GOT3 (cell line): ENCODE measurements around the gene CYP4F2.
"Not testable (repeated sequence)": the region's sequence is repeated elsewhere in the genome, so short reads cannot be mapped to it uniquely, and the experiment has no call there.

Experiments used
- DNase-seq: peaks from one replicate; lab custom pipeline; 2025; ENCODE audit warnings: mixed read lengths; lab: John Stamatoyannopoulos, UW

Gene CYP4F2

DNA sequence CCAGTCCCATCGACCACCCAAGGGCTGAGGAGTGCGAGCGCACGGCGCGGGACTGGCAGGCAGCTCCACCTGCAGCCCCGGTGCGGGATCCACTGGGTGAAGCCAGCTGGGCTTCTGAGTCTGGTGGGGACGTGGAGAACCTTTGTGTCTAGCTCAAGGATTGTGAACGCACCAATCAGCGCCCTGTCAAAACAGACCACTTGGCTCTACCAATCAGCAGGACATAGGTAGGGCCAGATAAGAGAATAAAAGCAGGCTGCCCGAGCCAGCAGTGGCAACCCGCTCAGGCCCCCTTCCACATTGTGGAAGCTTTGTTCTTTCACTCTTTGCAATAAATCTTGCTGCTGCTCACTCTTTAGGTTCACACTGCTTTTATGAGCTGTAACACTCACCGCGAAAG is 2.2 kb upstream of the CYP4F2 start:
- not testable (repeated sequence) for DNase-seq

DNA sequence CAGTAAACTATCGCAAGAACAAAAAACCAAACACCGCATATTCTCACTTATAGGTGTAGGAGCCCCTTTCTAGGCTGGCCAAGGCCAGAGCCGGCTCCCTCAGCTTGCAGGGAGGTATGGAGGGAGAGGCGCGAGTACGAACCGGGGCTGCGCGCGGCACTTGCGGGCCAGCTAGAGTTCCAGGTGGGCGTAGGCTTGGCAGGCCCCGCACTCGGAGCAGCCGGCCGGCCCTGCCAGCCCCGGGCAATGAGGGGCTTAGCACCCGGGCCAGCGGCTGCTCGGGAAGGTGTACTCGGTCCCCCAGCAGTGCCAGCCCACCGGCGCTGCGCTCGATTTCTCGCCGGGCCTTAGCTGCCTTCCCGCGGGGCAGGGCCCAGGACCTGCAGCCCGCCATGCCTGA is 1.7 kb upstream of the CYP4F2 start:
- DNase-seq, result not testable (repeated sequence)

DNA sequence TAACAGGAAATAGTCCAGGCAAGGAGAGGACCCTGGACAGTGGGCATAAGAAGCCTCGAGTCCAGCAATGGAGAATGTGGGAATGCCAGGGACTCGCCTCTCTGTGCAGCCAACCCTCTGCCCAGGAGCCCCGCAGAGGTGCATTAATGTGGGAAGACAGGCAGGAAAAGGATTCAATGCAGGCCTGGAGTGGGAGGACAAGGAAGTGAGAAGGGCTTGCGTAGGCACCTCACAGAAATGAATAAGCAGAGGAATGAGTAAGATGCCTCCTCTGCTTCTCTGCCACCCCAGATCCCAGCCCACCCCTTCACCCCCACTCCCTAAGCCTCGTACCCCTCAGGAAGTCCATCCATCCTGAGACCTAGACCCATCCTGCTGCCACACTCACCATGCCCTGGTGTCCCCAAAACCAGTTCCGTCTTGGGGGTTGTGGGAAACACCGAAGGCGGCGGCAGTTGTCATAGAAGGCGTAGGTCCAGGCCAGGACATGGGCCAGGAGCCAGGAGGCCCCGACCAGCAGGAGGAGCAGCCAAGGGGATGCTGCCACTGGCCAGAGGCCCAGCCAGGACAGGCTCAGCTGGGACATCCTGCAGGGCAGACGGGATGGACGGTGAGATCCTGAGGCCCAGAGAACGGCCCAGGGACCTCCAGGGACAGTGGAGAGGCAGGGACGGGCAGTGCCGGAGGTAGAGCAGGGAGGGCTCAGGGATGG is 692 bp downstream of the CYP4F2 start:
- no peak for DNase-seq

DNA sequence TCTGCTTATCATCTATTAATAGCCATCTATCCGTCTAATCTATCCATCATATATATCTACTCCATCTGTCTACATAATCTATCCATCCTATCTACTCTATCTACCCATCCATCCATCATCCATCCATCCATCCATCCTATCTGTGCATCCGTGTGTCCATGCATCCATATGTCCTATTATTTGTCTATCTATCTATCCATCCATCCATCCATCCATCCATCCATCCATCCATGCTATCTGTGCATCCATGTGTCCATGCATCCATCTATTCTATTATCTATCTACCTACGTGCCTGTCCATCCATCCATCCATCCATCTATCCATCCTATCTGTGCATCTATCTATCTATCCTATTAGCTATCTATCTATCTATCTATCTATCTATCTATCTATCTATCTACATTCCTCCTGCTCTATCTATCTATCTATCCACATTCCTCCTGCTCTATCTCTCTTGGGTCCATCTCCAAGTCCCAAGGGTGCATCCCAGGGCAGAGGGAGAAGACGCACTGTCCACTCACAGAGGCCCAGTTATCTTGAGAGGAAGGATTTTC is 1.9 kb downstream of the CYP4F2 start:
- DNase-seq, result no peak

DNA sequence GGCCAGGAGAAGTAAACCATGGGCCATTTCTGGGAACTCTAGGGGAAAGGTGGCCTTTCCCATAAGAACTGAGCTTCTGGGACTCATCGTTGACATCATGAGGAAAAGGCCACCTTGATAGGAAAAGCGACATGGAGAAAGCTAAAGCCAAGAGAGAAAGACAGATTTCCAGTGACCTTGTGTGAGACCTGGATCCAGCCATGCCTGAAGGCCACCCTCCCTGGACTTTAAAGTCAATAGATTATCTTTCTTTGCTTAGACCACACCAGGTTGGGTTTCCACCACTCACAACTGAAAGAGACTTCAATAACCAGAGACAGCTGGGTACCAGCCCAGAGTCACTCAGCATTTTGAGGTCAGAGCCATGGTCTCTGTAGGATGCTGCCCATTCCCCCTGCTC is 3.5 kb downstream of the CYP4F2 start:
- DNase-seq, result no peak

DNA sequence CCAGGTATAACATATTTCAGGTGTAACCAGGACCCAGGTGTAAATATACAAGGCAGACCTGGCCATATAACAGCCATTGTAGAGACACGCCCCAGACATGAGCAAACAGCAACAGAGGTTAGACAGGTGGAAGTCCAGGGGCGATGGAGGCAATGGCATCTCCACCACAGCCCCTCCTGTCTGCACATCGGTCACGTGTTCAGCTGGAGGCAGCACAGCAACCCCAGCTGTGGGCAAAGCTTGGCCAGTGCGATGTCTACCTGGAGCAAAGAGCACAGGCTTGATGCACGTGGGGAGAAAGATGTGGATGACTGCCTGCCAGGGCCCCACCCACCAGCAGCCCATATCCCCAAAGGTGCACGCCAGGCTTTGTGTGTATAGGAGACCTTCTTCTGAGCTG is 4.4 kb downstream of the CYP4F2 start:
- no peak for DNase-seq

DNA sequence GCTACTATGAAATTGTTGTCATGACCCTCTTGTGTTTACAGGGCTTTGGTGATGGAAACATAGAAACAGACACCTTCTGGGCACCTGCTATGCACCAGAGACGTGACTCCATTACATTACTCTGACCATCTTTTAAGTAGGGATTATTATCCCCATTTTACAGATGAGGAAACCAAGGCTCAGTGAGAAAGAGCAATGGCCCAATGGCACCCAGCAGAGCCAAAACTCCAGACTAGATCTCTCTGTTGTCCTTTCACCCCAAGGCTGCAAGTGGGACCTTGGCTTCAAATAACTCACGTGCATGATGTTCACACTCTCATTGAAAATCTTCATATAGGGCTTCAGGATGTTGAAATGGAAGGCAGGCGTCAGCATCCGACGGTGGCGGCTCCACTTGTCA is 5.9 kb downstream of the CYP4F2 start:
- DNase-seq, result no peak

DNA sequence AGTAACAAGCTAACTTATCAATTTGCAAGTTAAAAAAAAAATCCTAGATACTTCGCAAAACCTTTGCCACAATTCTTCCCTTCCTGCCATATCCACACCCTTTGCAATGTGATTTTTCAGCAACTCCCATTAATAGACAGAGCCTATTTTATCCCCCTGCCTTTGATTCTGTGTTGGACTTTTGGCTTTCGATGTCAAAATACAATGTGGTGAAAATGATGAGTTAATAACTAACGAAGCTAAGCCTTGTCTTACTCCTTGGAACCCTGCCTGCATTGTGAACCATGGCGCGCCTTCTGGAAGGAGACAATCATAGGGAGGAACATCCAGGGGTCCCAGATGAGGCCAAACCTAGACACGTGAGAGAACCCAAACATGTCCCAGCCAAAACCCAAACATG is 6.4 kb downstream of the CYP4F2 start:
- DNase-seq, result no peak

DNA sequence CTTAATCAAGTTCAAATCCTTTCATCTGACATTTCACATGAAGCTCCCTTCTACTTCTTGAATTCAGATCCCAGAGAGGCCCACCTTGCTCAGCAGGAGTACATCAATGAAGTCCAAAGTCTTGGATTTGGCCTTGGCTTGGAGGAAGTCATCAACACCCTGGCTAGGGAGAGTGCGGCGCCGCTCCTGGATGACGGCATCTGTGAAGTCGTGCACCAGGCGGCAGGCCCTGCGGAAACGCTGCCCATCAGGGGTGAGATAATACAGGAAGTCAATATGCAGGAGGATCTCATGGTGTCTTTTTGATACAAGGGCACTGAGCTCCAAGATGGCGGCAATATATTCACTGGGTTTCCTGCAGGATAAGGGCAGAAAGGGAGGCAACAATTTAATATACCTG is 8.5 kb downstream of the CYP4F2 start:
- not testable (repeated sequence) for DNase-seq

DNA sequence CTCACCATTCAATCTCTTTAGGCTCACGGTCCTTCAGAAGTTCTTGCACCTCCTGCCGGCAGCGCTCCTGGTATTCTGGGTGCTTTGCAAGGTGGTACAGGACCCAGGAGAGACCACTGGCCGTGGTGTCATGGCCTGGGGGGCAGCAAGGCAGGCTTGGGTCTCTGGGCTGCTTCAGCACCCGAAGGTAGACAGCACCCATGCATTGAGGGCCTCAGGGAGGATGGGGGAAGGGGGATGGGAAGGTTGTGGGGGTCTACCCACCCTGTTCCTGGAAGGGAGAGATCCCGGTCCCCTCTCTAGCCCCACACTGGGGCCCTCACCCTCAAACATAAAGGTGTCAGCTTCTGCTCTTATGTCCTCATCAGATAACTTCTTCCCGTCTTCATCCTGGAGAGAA is 12.0 kb downstream of the CYP4F2 start:
- DNase-seq, result no peak

DNA sequence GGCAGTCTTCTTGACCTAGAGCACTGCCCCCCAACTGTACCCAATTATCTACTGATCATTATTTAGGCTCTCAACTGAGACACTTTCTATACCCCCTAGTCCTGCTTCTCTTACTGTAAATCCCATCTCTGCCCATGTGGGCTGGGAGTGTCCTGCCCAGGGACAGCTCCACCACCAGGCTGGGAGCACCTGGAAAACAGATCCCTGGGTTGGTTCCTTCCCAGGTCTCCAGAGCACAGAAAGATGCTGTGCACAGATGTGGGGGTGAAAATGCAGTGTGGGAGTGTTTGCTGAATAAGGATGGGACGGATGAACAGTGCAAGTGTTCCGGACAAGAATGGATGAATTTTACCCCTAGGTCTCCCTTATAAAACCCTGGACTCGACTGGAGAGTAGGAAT is 12.7 kb downstream of the CYP4F2 start:
- DNase-seq, result no peak

DNA sequence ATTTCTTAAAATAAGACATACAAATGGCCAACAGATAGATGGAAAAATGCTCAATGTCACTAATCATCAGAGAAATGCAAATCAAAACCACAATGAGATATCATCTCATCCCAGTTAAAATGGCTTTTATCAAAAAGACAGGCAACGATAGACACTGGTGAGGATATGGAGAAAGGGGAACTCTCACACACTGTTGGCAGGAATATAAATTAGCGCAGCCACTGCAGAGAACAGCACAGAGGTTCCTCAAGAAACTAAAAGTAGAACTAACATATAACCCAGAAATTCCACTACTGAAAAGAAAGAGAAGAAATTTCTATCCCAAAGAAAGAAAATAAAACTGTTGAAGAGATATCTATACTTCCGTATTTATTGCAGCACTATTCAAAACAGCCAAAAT is 14.5 kb downstream of the CYP4F2 start:
- DNase-seq, result not testable (repeated sequence)

DNA sequence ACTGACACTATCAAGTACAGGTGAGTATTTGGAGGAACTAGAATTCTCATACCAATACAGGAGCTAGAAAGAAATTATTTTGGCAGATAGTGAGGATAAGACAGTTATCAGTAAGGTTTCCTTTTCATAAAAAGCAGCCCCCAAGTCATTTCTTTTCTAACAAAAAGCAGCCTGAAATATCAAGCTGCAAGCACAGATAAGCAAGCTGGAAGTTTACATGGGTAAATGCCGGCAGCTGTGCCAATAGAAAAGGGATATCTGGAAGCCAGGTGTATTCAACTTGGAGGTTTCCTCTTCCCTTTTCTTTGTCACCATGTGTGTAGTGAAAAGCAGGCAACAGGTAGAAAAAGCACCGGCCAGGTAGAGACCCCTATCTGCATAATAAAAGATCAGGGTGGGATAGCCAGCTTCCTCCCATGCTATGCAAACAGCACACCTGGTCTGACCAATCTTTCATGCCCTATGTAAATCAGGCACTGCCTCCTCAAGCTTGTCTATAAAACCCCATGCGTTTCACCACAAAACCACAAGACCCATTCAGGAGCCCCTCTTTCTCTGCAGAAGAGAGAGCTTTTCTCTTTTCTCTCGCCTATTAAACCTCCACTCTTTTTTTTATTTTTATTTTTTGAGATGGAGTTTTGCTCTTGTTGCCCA is 22.9 kb downstream of the CYP4F2 start:
- no peak for DNase-seq

DNA sequence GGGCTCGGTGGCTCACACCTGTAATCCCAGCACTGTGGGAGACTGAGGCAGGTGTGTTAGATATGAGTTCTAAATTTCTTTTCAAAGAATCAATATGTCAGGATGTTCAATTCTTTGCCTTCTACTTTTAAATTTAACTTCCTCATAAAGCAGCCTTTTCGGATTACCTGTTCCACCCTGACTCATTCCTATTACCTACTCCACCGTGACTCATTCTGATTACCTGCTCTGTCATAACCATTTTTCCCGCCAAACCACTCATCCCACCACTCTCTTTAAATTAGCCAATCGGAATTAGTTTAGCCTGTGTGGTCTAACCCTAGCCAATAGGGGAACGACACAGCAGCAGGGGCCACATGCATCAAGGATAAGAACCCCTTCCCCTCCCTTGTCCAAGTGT is 24.1 kb downstream of the CYP4F2 start:
- DNase-seq, result not testable (repeated sequence)

DNA sequence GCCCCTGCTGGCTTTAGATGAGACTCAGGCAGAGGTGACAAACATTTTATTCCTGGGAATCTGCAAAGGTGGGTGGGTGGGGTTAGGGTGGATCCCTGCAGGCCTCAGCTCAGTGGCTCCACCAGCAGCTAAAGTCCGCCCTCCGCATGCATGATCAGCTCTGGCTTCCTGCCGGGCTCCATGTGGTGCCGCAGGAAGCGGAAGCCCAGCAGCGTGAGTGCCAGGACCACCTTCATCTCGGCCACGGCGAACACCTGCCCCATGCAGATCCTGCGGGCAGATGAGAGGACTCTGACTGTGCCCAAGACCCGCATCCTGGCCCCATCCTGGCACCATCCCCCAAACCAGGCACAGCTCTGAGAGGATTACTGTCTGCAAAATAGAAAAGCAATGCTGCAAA is 26.3 kb downstream of the CYP4F2 start:
- DNase-seq, result no peak

DNA sequence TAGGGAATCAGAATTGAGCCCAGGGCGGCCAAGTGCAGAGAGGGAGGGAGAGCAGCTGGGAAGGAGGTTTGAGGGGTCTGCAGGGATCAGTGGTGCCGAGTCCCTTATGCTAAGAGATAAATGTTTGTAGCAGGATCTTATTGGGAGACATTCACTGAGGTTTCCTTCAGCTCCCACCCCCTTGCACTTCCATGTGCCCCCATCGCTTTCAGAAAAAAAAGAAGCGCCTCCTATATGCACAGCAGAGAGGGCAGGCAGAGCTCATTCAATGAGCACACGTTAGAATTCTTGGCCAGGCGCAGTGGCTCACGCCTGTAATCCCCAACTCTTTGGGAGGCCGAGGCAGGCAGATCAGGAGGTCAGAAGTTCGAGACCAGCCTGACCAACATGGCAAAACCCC is 28.0 kb downstream of the CYP4F2 start:
- no peak for DNase-seq

DNA sequence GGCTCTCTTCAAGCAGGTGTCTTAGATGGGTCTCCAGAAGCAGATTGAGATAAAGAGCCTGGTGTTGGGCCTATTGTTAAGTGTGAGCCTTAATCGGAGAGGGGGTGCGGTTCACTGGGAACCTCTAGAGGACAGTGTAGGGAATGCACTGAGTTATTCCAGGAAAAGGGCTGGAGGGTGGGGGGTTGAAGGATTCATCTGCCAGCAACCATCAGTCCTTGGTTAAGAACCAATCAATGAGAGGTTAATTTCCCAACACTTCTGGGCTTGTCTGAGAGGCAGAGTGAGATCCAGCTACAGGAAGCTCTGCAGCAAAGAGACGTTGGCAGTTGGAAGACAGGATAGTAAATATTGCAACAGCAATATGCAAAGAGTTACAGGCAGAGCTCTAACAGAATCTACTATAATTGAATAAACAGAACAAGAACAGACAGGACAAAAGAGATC is 28.7 kb downstream of the CYP4F2 start:
- DNase-seq, result no peak

DNA sequence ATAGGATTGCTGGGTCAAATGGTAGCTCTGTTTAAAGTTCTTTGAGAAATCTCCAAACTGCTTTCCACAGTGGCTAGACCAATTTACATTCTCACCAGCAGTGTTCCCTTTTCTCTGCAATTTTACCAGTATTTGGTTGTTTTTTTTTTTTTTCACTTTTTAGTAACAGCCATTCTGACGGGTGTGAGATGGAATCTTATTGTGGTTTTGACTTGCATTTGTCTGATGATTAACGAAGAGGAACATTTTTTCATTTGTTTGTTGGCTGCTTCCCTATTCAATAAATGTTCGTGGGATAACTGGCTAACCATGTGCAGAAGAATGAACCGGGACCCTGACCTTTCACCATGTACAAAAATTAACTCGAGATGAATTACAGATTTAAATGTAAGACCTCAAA is 31.2 kb downstream of the CYP4F2 start:
- no peak for DNase-seq

DNA sequence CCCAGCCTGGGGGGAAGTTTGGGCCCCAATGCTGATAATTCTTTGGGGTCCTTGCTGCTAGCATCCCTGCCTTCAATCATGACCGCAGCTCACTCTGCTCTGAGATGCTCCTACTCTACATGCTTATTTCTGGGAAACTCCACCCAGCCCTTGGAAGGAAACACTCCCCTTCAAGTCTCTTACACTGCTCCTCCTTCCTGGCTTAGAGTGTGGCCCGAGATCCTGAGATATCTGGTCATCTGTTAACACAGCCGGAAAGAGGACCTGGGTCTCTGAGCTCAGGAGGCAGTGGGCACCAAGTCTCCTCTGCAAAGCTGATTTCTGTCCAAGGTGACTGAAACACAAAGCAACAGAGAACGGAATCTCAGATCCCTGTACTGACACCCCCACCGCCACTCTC is 33.0 kb downstream of the CYP4F2 start:
- DNase-seq, result no peak

DNA sequence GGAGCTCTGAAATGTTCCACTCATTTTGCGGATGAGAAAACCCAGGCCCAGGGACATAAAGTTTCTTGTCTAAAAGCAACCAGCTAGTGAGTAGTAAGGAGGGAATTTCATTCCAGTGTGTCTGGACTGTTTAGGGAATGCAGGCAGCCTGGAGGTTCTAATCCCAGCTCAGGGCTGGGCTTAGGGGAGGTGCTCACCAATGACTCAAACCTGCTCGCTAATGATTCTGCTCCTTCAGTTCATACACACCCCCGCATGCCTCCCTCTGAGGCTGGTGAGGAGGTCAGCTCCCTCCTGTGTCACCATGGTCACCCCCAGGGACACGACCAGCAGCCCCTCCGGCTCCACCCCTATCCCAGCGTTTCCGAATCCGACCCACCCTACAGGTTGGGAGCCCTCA is 34.6 kb downstream of the CYP4F2 start:
- DNase-seq, result no peak

DNA sequence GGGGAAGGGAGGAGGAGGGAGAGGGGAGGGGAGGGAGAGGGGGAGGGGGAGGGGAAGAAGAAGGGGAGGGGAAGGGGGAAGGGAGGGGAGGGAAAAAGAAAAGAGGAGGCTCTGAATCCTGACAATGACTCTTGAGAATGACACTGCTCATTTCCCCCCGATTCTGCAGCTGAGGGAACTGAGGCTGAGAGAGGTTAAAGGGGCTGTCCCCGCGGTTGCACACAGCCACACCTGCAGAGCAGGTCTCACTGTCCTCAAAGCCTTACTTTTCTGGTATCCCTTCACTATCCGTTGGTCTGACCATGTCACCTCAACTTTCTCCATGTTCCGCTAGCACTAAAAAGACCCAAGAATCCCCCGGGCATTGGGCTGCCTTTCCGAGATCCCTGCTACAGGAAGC is 35.4 kb downstream of the CYP4F2 start:
- DNase-seq, result no peak

DNA sequence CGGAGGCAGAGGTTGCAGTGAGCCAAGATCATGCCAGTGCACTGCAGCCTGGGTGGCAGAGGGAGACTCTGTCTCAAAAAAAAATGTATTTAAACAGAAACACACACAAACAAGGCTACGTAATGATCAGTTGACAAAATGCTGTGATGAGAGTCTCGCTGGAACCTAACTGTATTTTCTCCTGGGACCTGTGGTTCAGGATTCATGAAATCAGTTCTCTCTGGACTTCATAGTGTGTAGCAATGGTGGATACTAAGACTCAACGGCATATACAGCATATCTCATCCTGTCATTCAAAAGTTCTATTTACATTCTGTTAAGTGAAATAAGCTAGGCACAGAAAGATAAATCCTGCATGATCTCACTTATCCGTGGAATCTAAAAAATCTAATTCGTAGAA is 37.4 kb downstream of the CYP4F2 start:
- DNase-seq, result no peak

DNA sequence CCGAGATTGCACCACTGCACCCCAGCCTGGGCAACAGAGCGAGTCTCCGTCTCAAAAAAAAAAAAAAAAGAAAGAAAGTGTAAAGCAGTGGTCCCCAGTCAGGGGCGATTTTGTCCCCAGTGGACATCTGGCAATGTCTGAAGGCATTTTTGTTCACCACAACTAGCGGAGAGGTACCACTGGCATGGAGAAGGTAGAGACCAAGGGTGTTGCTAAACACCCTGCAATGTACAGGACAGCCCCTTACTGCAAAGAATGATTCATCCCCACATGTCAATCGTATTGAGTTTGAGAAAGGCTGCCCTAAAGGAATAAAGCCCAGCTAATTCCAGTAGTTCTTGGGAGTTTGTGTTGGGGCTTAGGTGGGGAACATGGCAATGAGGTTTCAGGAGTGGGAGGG is 38.7 kb downstream of the CYP4F2 start:
- DNase-seq, result no peak

DNA sequence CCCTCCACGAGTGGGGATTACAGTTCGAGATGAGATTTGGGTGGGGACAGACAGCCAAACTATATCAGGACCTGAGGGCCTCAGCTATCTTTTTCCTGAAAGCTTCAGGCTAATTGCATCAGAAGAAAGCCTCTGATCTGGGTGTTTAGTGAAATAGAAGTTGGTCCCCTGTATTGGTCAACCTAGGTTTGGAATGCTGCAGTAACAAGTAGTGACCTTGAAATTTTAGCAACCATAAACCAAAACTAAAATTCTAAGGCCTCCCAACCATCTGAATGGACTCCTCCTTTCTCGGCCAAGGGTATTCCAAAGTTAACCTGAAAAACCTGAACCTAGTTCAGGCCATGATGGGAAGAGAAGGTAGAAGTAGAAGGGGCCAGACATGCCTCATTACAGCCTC is 47.5 kb downstream of the CYP4F2 start:
- DNase-seq, result no peak
